A673 (cell line): ENCODE data around the gene MAZ. TPM values are rescaled to one million over a fixed set of nuclear protein-coding genes. Genes with fewer than 3 reads are reported as not detected.

Experiments used
- BruUV-seq: library from RNA; stranded (reverse); fragments of 400-500 nt; replicated peaks from 2 replicates; lab custom pipeline; 2021; lab: Mats Ljungman, UMichigan
- CTCF ChIA-PET: fragments of 300-600 bp; sonication (Branson Sonifier 250); formaldehyde crosslinking; loops from one replicate; lab custom pipeline; 2022; ENCODE audit warnings: antibody characterized with exemption; lab: Charles Lee
- POLR2A ChIA-PET: fragments of 300-600 bp; sonication (Branson Sonifier 250); formaldehyde crosslinking; loops from one replicate; lab custom pipeline; 2022; ENCODE audit warnings: antibody characterized with exemption; ENCODE audit not compliant: low non-redundant PET; lab: Charles Lee
- DNase-seq: peaks from one replicate; pipeline ENCODE4 v3.0.0-alpha.2; 2015; ENCODE audit warnings: low spot score
- H3K27ac ChIP-seq: fragments of 200-600 bp; sonication (generic); 2 replicates; pipeline ENCODE4 v1.5.1; 2016; ENCODE audit warnings: mixed run types, low read depth, mild to moderate bottlenecking, mixed read lengths, antibody characterized with exemption, low read length; ENCODE audit not compliant: poor library complexity, severe bottlenecking
- H3K27me3 ChIP-seq: fragments of 200-600 bp; sonication (generic); replicated peaks from 2 replicates; pipeline ENCODE4 v1.6.1; 2017; ENCODE audit warnings: mixed run types, low read depth, mild to moderate bottlenecking, mixed read lengths, antibody characterized with exemption, low read length; ENCODE audit not compliant: insufficient read depth, poor library complexity
- H3K36me3 ChIP-seq: fragments of 200-600 bp; sonication (generic); 2 replicates; pipeline ENCODE4 v1.6.1; 2016; ENCODE audit warnings: mixed run types, mild to moderate bottlenecking, mixed read lengths, antibody characterized with exemption, low read length; ENCODE audit not compliant: insufficient read depth, poor library complexity, severe bottlenecking
- H3K4me1 ChIP-seq: fragments of 200-600 bp; sonication (generic); 2 replicates; pipeline ENCODE4 v1.6.1; 2017; ENCODE audit warnings: mixed run types, mild to moderate bottlenecking, mixed read lengths, antibody characterized with exemption, low read length; ENCODE audit not compliant: insufficient read depth, poor library complexity, severe bottlenecking
- H3K4me3 ChIP-seq: fragments of 200-600 bp; sonication (generic); 2 replicates; pipeline ENCODE4 v1.5.1; 2016; ENCODE audit warnings: low read depth, mixed run types, mild to moderate bottlenecking, mixed read lengths, low read length; ENCODE audit not compliant: poor library complexity, severe bottlenecking
- H3K9me3 ChIP-seq: fragments of 200-600 bp; sonication (generic); 2 replicates; pipeline ENCODE4 v1.6.1; 2016; ENCODE audit warnings: mixed run types, low read depth, mild to moderate bottlenecking, mixed read lengths, antibody characterized with exemption, low read length; ENCODE audit not compliant: poor library complexity, severe bottlenecking
- EZH2 ChIP-seq: fragments of 200-600 bp; sonication (generic); IDR thresholded peaks from 2 replicates; pipeline ENCODE4 v1.6.1; 2017; ENCODE audit warnings: borderline replicate concordance, low read depth, mild to moderate bottlenecking, mixed read lengths, antibody characterized with exemption, low read length; ENCODE audit not compliant: poor library complexity, severe bottlenecking
- intact Hi-C: fragments of 100-400 bp; cut with micrococcal nuclease; formaldehyde crosslinking; loops from one replicate; pipeline ENCODE4 v1.10.0; 2022; ENCODE audit not compliant: unreplicated experiment
- total RNA-seq: library from RNA; stranded (reverse); gene quantifications from 2 replicates; pipeline ENCODE4 v1.2.3, GENCODE V29; 2021
- TF ChIP-seq, protein P1 (sequence below): fragments of 300-800, 200-600 bp; sonication (generic); conservative IDR thresholded peaks from 2 replicates; pipeline ENCODE4 v1.5.1; 2017; ENCODE audit warnings: low read depth, mild to moderate bottlenecking, antibody characterized with exemption, low read length, moderate library complexity, mixed read lengths

The MAZ gene
- total RNA-seq, 1 experiment from 2014 or later: 516 TPM

GRCh38 chr16:29774730-29775129, 31.6 kb upstream of the MAZ start:
- Histone ChIP-seq H3K27me3 (no peaks in the 10 kb centered on the region), H3K36me3 (no peaks in the 10 kb centered on the region), H3K9me3 (no peaks in the 10 kb centered on the region), H3K4me1 (no peaks in the 10 kb centered on the region), H3K4me3 (no peak overlapping the region), H3K27ac (no peak overlapping the region)
- BruUV-seq: no TSS peak
- TF ChIP-seq EZH2: no peak
- TF ChIP-seq, protein P1, sequence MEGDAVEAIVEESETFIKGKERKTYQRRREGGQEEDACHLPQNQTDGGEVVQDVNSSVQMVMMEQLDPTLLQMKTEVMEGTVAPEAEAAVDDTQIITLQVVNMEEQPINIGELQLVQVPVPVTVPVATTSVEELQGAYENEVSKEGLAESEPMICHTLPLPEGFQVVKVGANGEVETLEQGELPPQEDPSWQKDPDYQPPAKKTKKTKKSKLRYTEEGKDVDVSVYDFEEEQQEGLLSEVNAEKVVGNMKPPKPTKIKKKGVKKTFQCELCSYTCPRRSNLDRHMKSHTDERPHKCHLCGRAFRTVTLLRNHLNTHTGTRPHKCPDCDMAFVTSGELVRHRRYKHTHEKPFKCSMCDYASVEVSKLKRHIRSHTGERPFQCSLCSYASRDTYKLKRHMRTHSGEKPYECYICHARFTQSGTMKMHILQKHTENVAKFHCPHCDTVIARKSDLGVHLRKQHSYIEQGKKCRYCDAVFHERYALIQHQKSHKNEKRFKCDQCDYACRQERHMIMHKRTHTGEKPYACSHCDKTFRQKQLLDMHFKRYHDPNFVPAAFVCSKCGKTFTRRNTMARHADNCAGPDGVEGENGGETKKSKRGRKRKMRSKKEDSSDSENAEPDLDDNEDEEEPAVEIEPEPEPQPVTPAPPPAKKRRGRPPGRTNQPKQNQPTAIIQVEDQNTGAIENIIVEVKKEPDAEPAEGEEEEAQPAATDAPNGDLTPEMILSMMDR: no peak
- no peak for DNase-seq
- intact Hi-C loops: no loop called here
- ChIA-PET POLR2A (no interaction called here), CTCF (no interaction called here)

DNA sequence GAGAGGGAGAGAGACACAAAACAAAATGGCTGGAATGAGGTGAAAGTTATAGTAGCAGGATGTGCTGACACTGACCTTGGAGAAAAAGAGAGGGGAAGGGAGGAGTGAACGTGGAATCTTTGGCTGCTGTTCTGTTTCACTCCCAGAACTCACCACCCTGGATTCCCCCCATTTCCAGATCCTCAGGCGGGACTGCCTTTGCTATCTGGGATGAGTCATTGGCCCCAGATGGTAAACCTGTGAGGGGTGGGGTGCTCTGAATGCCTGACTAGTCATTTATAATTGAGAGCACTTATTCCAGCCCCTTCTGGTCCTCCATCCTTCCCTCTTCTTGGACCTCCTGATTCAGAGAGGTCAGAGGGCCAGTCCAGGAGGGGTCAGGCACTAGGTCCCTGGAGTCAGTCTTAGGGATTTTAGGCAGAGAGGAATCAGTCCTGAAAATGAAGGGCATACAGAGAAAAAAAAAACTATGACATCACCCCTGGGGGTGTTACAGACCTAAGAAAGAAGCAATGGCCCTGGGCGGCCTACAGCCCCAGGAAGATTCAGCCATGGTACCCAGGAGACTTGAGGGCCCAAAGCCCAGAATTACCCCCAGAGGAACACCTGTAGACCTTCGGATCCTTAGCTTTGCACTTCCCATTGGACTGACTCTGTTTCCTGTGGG, 30.5 kb upstream of the MAZ start:
- BruUV-seq: no TSS peak
- Histone ChIP-seq H3K36me3 (no peaks in the 10 kb centered on the region), H3K27me3 (no peaks in the 10 kb centered on the region), H3K4me3 (no peak overlapping the region), H3K9me3 (no peaks in the 10 kb centered on the region), H3K27ac (no peak overlapping the region), H3K4me1 (no peaks in the 10 kb centered on the region)
- intact Hi-C loops: no loop called here
- CTCF ChIA-PET: no interaction called here
- no peak for TF ChIP-seq EZH2
- TF ChIP-seq, protein P1: no peak
- no peak for DNase-seq
- POLR2A ChIA-PET: no interaction called here

DNA sequence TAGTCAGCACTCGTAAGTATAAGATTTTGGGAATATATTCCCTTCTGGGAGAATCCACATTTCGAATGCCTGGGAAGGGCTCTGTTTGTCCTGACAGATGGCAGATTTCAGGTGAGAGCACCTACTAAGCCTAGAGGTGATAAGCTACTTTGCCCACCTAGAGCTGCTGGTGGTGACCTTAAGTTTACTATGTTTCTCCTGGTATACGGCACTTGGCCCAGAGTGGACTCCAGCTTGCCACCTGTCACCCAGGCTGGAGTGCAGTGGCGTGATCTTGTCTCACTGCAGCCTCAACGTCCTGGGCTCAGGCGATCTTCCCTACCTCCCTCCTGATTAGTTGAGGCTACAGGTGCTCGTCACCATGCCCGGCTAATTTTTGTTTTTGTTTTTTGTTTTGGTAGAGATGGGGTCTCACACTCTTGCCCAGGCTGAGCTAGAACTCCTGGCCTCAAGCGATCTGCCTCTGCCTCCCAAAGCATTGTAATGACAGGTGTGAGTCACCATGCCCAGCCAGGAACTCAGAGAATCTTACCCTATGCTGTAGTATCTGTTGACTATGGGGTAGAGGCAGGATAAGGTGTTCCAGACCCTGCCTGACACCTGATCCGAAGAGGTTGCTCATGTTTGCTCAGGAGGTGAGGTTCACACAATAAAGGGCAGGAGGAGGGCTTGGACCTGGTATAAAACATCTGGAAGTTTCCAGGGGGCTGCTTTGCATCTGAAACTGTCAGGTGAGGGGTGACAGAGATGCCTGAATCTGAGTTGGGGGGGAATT, 28.6 kb upstream of the MAZ start, which contains the start of gene ZG16:
ZG16 (plus strand) TSS at position 681 of the 775 bp plus-strand sequence. CDS start 1,011 bp downstream, outside the sequence.
- DNase-seq: no peak
- Histone ChIP-seq H3K9me3 (no peaks in the 10 kb centered on the region), H3K27ac (no peak within 1 kb of the TSS), H3K4me3 (no peak within 1 kb of the TSS), H3K36me3 (no peaks in the 10 kb centered on the region), H3K27me3 (no peaks in the 10 kb centered on the region), H3K4me1 (no peaks in the 10 kb centered on the region)
- no TSS peak for BruUV-seq
- no peak for TF ChIP-seq EZH2
- TF ChIP-seq, protein P1: no peak
- ChIA-PET CTCF (no interaction called here), POLR2A (no interaction called here)
- intact Hi-C loops: no loop called here
